K562 (cell line): ENCODE results near the gene SOX6. TPM values are rescaled to one million over a fixed set of nuclear protein-coding genes. Genes with fewer than 3 reads are reported as not detected.

Source experiments
- ATF1 ChIP-seq, 2 experiments: fragments of 450-650 bp in 1 of 2; IDR thresholded peaks; 2 replicates each; pipeline ENCODE4 v1.6.1; 2016; ENCODE audit warnings: missing compliant biosample characterization in 1 of 2, missing genetic modification characterization in 1 of 2
- BRCA1 ChIP-seq, 2 experiments: fragments of 450-650 bp in 1 of 2; sonication (generic) in 1 of 2; formaldehyde crosslinking in 1 of 2; IDR thresholded peaks; 2 replicates each; pipeline versions ENCODE4 v1.5.0 to v1.6.1; 2017 to 2020; ENCODE audit warnings: mild to moderate bottlenecking in 1 of 2, missing genetic modification reagents in 1 of 2
- EP400 ChIP-seq: fragments of 450-650 bp; IDR thresholded peaks from 2 replicates; pipeline ENCODE4 v1.6.1; 2017; ENCODE audit warnings: antibody characterized with exemption, mild to moderate bottlenecking, moderate library complexity
- GATAD2A ChIP-seq: fragments of 450-650 bp; IDR thresholded peaks from 2 replicates; pipeline ENCODE4 v1.6.1; 2017
- JUNB ChIP-seq: fragments of 450-650 bp; formaldehyde crosslinking; conservative IDR thresholded peaks from 2 replicates; pipeline ENCODE4 v1.4.0; 2020; ENCODE audit warnings: mild to moderate bottlenecking
- KLF1 ChIP-seq: fragments of 450-650 bp; IDR thresholded peaks from 2 replicates; pipeline ENCODE4 v1.6.1; 2016; ENCODE audit warnings: missing genetic modification characterization, missing compliant biosample characterization
- LEF1 ChIP-seq: fragments of 450-650 bp; IDR thresholded peaks from 2 replicates; pipeline ENCODE4 v1.6.1; 2016; ENCODE audit warnings: mild to moderate bottlenecking
- MYNN ChIP-seq, 2 experiments: sonication (generic); formaldehyde crosslinking in 1 of 2; IDR thresholded peaks; 2 replicates each; pipeline versions ENCODE4 v1.5.0 to v1.6.1; 2016 to 2020; ENCODE audit warnings: antibody characterized with exemption in 1 of 2, missing genetic modification reagents in 1 of 2
- NCOR1 ChIP-seq: fragments of 450-650 bp; IDR thresholded peaks from 2 replicates; pipeline ENCODE4 v1.6.1; 2016; ENCODE audit warnings: mild to moderate bottlenecking, moderate library complexity
- NFRKB ChIP-seq: fragments of 450-650 bp; IDR thresholded peaks from 2 replicates; pipeline ENCODE4 v1.6.1; 2016; ENCODE audit warnings: low read depth
- NUFIP1 ChIP-seq: fragments of 450-650 bp; IDR thresholded peaks from 2 replicates; pipeline ENCODE4 v1.6.1; 2018; ENCODE audit not compliant: partially characterized antibody
- PURB ChIP-seq: sonication (generic); formaldehyde crosslinking; IDR thresholded peaks from 2 replicates; pipeline ENCODE4 v1.9.0; 2021; ENCODE audit warnings: low read depth, mild to moderate bottlenecking, missing genetic modification reagents
- RAD51 ChIP-seq: fragments of 450-650 bp; IDR thresholded peaks from 2 replicates; pipeline ENCODE4 v1.7.1; 2016; ENCODE audit warnings: low read depth, mild to moderate bottlenecking, borderline replicate concordance
- RBFOX2 ChIP-seq: fragments of 200-400 bp; formaldehyde crosslinking; IDR thresholded peaks from 2 replicates; pipeline ENCODE4 v1.6.1; 2017; ENCODE audit warnings: low read depth, mild to moderate bottlenecking, low read length, moderate library complexity
- RFX5 ChIP-seq: IDR thresholded peaks from 2 replicates; pipeline ENCODE4 v1.6.1; 2011; ENCODE audit warnings: low read depth, mild to moderate bottlenecking, improper control_type of control experiment, low read length
- SMAD3 ChIP-seq: fragments of 450-650 bp; formaldehyde crosslinking; conservative IDR thresholded peaks from 2 replicates; pipeline ENCODE4 v1.4.0; 2020; ENCODE audit warnings: mild to moderate bottlenecking
- SNIP1 ChIP-seq: fragments of 450-650 bp; IDR thresholded peaks from 2 replicates; pipeline ENCODE4 v1.7.1; 2017; ENCODE audit warnings: low read depth, mild to moderate bottlenecking
- TAL1 ChIP-seq: fragments of 450-650 bp; IDR thresholded peaks from 2 replicates; pipeline ENCODE4 v1.6.1; 2016; ENCODE audit warnings: mild to moderate bottlenecking
- THRA ChIP-seq: fragments of 450-650 bp; IDR thresholded peaks from 2 replicates; pipeline ENCODE4 v1.6.1; 2017; ENCODE audit warnings: mild to moderate bottlenecking, moderate library complexity
- UBTF ChIP-seq, 2 experiments: IDR thresholded peaks; 2 replicates each; pipeline ENCODE4 v1.6.1; 2012; ENCODE audit warnings: improper control_type of control experiment in 2 of 2, low read depth in 2 of 2, low read length in 2 of 2, borderline replicate concordance in 1 of 2
- WHSC1 ChIP-seq: IDR thresholded peaks from one replicate; pipeline ENCODE4 v1.6.1; 2012; ENCODE audit warnings: low read length, control low read depth, inconsistent platforms
- ZKSCAN3 ChIP-seq: fragments of 250-450 bp; sonication (Bioruptor Pico); IDR thresholded peaks from 2 replicates; pipeline ENCODE4 v1.4.0; 2020
- ZKSCAN8 ChIP-seq: fragments of 200-800 bp; sonication (Bioruptor generic); IDR thresholded peaks from 2 replicates; pipeline ENCODE4 v1.6.1; 2016; ENCODE audit warnings: missing genetic modification characterization, missing compliant biosample characterization
- ZNF384 ChIP-seq: IDR thresholded peaks from 2 replicates; pipeline ENCODE4 v1.6.1; 2012; ENCODE audit warnings: low read depth, low read length, improper control_type of control experiment
- ZNF655 ChIP-seq: fragments of 250-450 bp; sonication (Bioruptor Pico); IDR thresholded peaks from 2 replicates; pipeline ENCODE4 v1.5.0; 2021
- polyA plus RNA-seq, 8 experiments: library from polyadenylated mRNA; depleted of rRNA in 4 of 8; stranded (reverse) in 5 of 8; unstranded in 3 of 8; fragments of >200 nt; fragmentation: Nextera tagmentation in 2 of 8; fragmentation: Illumina TruSeq in 1 of 8; extraction: Ambion mirVana in 2 of 8; extraction: Trizol in 1 of 8; gene quantifications; 2 replicates each; pipeline versions ENCODE4 v1.2.1 to v1.2.3, GENCODE V29; 2011 to 2014; ENCODE audit warnings: inconsistent platforms in 1 of 8, missing spikeins in 1 of 8
- total RNA-seq, 7 experiments: library from RNA; depleted of rRNA in 6 of 7; stranded (reverse); fragments of >200 nt in 6 of 7; fragmentation: Illumina TruSeq in 2 of 7; extraction: Trizol in 2 of 7; gene quantifications; 2 replicates each; pipeline versions ENCODE4 v1.2.1 to v1.2.3, GENCODE V29; 2011 to 2021; ENCODE audit warnings: low replicate concordance in 1 of 7

The SOX6 gene
- total and polyA plus RNA-seq, 9 of the 15 experiments (the other 6 are each of a cell fraction or from before 2014, with no cell fraction given), result 0.89 to 8.7 (median 5.7) TPM

- TF ChIP-seq SMAD3 (CRISPR knock-in tag) (no peak), UBTF (IDR thresholded peaks at IDR 0.05; ENCODE audit: borderline replicate concordance in 1 of 2, low read depth in 2 of 2, low read length in 2 of 2) (no peak), TAL1 (peak; percentile 90), NFRKB (no peak; the same call in 1 of the 2 replicates), ATF1 (CRISPR knock-in tag; IDR thresholded peaks at IDR 0.05) (no peak), ATF1 (tag; IDR thresholded peaks at IDR 0.05) (no peak), ZKSCAN8 (peak; percentile 73; the same call in 1 of the 2 replicates), ZNF384 (peak; percentile 75), THRA (no peak), NUFIP1 (no peak), BRCA1 (IDR thresholded peaks at IDR 0.05) (no peak), BRCA1 (CRISPR knock-in tag; IDR thresholded peaks at IDR 0.05) (no peak), KLF1 (tag) (no peak), LEF1 (peak; percentile 91), RAD51 (peak; percentile 21; the same call in 1 of the 2 replicates), SNIP1 (no peak), WHSC1 (no peak), ZKSCAN3 (CRISPR knock-in tag) (no peak), GATAD2A (no peak), EP400 (peak; percentile 56), PURB (no peak), RFX5 (no peak), ZNF655 (CRISPR knock-in tag) (no peak), JUNB (CRISPR knock-in tag) (no peak), RBFOX2 (no peak), NCOR1 (peak; percentile 90), MYNN (IDR thresholded peaks at IDR 0.05) (peak; percentile 96), MYNN (CRISPR knock-in tag; IDR thresholded peaks at IDR 0.05) (no peak)
These were observed 18.7 kb downstream of the SOX6 start (continued) for GRCh38 chr11:16337421-16338213.
